Ishikawa (cell line): ENCODE results near the gene TJP2.

Experiments
- CEBPB ChIP-seq: IDR thresholded peaks from 2 replicates; pipeline ENCODE4 v1.6.1; 2012
- CREB1 ChIP-seq: IDR thresholded peaks from 2 replicates; pipeline ENCODE4 v1.6.1; 2012; ENCODE audit warnings: low read depth
- EGR1 ChIP-seq: IDR thresholded peaks from 2 replicates; pipeline ENCODE4 v1.6.1; 2012
- EP300 ChIP-seq: IDR thresholded peaks from 2 replicates; pipeline ENCODE4 v1.6.1; 2012; ENCODE audit warnings: borderline replicate concordance
- FOXM1 ChIP-seq: IDR thresholded peaks from 2 replicates; pipeline ENCODE4 v1.6.1; 2012; ENCODE audit warnings: low read depth, borderline replicate concordance
- NFIC ChIP-seq: IDR thresholded peaks from 2 replicates; pipeline ENCODE4 v1.6.1; 2012
- RAD21 ChIP-seq: IDR thresholded peaks from 2 replicates; pipeline ENCODE4 v1.6.1; 2012; ENCODE audit warnings: low read depth
- TAF1 ChIP-seq: IDR thresholded peaks from 2 replicates; pipeline ENCODE4 v1.6.1; 2012; ENCODE audit warnings: low read depth, mild to moderate bottlenecking
- TCF12 ChIP-seq: IDR thresholded peaks from 2 replicates; pipeline ENCODE4 v1.6.1; 2012; ENCODE audit warnings: low read depth
- TEAD4 ChIP-seq: IDR thresholded peaks from 2 replicates; pipeline ENCODE4 v1.6.1; 2012
- YY1 ChIP-seq: IDR thresholded peaks from 2 replicates; pipeline ENCODE4 v1.6.1; 2012; ENCODE audit warnings: low read depth
- ZBTB7A ChIP-seq: IDR thresholded peaks from 2 replicates; pipeline ENCODE4 v1.6.1; 2012; ENCODE audit warnings: low read depth
- TF ChIP-seq, protein P1 (sequence below): IDR thresholded peaks from 2 replicates; pipeline ENCODE4 v1.6.1; 2012
- TF ChIP-seq, protein P2 (sequence below): IDR thresholded peaks from 2 replicates; pipeline ENCODE4 v1.6.1; 2012; ENCODE audit warnings: low read depth, mild to moderate bottlenecking
- TF ChIP-seq, protein P3 (sequence below): IDR thresholded peaks from 2 replicates; pipeline ENCODE4 v1.6.1; 2012

The TJP2 gene

DNA sequence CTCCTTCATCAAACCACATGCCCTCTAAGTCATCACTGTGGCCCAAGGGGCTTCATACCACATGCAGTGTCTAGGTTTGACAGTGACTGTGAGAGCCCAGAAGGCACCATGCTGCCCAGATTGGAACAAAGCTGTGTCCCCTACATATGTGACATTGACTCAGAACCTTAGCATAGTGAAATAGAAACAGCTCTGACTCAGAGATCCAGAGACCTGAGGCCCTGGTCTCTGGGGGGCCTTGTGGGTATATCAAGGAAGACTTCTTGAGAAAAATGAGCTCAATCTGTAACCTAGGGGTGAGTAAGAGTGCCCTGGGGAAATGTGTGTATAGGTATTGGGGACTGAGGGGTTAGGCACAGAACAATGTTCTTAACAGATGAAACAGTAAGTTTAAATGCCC, 143.8 kb downstream of the TJP2 start:
- TF ChIP-seq, protein P1, sequence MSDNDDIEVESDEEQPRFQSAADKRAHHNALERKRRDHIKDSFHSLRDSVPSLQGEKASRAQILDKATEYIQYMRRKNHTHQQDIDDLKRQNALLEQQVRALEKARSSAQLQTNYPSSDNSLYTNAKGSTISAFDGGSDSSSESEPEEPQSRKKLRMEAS: no peak
- TF ChIP-seq, protein P2, sequence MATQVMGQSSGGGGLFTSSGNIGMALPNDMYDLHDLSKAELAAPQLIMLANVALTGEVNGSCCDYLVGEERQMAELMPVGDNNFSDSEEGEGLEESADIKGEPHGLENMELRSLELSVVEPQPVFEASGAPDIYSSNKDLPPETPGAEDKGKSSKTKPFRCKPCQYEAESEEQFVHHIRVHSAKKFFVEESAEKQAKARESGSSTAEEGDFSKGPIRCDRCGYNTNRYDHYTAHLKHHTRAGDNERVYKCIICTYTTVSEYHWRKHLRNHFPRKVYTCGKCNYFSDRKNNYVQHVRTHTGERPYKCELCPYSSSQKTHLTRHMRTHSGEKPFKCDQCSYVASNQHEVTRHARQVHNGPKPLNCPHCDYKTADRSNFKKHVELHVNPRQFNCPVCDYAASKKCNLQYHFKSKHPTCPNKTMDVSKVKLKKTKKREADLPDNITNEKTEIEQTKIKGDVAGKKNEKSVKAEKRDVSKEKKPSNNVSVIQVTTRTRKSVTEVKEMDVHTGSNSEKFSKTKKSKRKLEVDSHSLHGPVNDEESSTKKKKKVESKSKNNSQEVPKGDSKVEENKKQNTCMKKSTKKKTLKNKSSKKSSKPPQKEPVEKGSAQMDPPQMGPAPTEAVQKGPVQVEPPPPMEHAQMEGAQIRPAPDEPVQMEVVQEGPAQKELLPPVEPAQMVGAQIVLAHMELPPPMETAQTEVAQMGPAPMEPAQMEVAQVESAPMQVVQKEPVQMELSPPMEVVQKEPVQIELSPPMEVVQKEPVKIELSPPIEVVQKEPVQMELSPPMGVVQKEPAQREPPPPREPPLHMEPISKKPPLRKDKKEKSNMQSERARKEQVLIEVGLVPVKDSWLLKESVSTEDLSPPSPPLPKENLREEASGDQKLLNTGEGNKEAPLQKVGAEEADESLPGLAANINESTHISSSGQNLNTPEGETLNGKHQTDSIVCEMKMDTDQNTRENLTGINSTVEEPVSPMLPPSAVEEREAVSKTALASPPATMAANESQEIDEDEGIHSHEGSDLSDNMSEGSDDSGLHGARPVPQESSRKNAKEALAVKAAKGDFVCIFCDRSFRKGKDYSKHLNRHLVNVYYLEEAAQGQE: no peak
- no peak for TF ChIP-seq CEBPB
- TF ChIP-seq TEAD4: no peak
- TF ChIP-seq EGR1: no peak
- no peak for TF ChIP-seq EP300
- no peak for TF ChIP-seq TCF12
- no peak for TF ChIP-seq ZBTB7A
- TF ChIP-seq FOXM1: no peak
- TF ChIP-seq YY1: no peak
- TF ChIP-seq, protein P3, sequence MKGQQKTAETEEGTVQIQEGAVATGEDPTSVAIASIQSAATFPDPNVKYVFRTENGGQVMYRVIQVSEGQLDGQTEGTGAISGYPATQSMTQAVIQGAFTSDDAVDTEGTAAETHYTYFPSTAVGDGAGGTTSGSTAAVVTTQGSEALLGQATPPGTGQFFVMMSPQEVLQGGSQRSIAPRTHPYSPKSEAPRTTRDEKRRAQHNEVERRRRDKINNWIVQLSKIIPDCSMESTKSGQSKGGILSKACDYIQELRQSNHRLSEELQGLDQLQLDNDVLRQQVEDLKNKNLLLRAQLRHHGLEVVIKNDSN: no peak
- TF ChIP-seq NFIC: no peak
- TF ChIP-seq TAF1: no peak
- no peak for TF ChIP-seq RAD21
- no peak for TF ChIP-seq CREB1

DNA sequence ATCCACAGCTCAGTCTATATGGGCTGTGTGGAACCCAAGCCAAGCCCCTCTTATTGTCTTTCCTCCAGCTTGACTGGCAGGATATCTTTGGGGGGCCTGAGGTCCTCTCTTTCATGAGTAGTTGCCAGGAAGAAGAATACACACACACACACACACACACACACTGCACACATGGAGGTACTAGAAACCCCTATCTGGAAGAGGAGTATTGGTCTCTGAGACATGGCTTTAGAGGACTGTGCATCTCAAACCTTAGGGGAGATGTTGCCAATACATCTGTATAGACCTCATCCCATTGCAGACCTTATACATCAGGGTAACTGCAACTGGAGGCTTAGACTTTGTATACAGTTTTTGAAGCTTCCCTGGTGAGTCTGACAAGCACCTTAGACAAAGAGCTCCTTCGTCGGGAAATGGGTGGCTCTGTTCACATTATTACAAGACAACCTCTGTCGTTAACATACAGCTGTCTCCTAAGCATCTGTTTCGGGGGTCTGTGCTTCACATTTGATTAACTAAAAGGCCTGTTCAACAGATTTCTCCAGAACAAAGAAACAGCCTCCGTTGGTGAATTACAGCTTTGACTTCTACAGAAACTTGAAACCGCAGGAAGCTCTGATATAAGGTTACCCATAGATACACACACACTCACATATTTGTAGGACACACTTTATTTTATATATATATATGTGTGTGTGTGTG, 145.4 kb downstream of the TJP2 start:
- TF ChIP-seq FOXM1 (no peak), ZBTB7A (no peak), TCF12 (no peak), TEAD4 (no peak), RAD21 (no peak), EP300 (no peak)
- TF ChIP-seq, protein P1: no peak
- TF ChIP-seq, protein P3: no peak

DNA sequence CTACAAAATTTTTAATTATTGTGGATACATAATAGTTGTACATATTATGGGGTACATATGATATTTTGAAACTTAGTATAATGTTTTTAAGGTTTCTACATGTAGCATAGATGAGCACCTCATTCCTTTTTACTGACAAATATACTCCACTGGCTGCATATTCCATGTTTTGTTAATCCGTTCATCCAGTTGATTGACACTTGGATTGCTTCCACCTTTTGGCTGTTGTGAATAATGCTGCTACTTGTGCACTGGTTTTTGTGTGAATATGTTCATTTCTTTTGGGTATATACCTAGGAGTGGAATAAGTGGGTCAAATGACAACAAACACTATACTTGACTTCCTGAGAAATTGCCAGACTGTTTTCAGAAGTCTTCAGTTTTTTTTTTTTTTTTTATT, 148.2 kb downstream of the TJP2 start:
- TF ChIP-seq, protein P3: no peak
- TF ChIP-seq, protein P2: no peak
- no peak for TF ChIP-seq NFIC
- no peak for TF ChIP-seq TAF1
- no peak for TF ChIP-seq YY1
- TF ChIP-seq TEAD4: no peak
- TF ChIP-seq CREB1: no peak
- no peak for TF ChIP-seq EP300
- TF ChIP-seq RAD21: no peak
- TF ChIP-seq ZBTB7A: no peak
- TF ChIP-seq CEBPB: no peak
- TF ChIP-seq EGR1: no peak
- no peak for TF ChIP-seq FOXM1
- no peak for TF ChIP-seq TCF12
- TF ChIP-seq, protein P1: no peak

DNA sequence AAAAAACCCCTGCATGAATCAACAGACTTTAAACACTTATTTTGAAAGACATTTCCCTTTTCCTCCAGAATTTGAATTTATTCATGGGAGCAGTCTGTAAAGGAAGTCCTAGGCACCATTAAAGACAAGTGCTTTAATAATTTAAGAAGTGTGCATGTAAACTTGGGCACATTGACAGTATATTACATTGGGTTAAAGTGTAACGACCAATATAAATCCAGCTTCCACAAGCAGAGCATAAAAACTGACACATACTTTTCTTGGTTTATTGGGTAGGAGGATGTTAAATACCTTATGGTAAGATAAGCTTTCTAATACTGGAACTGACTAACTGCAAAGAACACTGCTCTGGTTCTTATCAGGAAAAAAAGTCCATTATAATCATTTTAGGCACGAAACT, 149.8 kb downstream of the TJP2 start:
- TF ChIP-seq, protein P3: no peak
- TF ChIP-seq EP300: no peak
- no peak for TF ChIP-seq RAD21
- TF ChIP-seq, protein P1: no peak
- no peak for TF ChIP-seq TAF1
